Motor neuron (in vitro differentiated cells): Measurements from ENCODE around the gene IKZF4. TPM values are rescaled to one million over a fixed set of nuclear protein-coding genes. Genes with fewer than 3 reads are reported as not detected.

ENCODE experiments used
- ATAC-seq, 8 experiments: fragments of 200-7000 bp; cut with Tn5 transposase; replicated peaks in 6 of 8; 2 replicates each; pipeline ENCODE4 v1.8.0; 2021; ENCODE audit warnings: mild to moderate bottlenecking in 8 of 8, moderate library complexity in 8 of 8
- H3K27ac ChIP-seq, 2 donors: fragments of 250-450 bp; sonication (Bioruptor Pico); 2 replicates each; pipeline ENCODE4 v1.9.0; 2021; ENCODE audit warnings: antibody characterized with exemption in 2 of 2, mild to moderate bottlenecking in 2 of 2, moderate library complexity in 1 of 2
- H3K4me1 ChIP-seq, 2 donors: fragments of 250-450 bp; sonication (Bioruptor Pico); replicated peaks in 1 of 2; 2 replicates each; pipeline ENCODE4 v1.6.1; 2021; ENCODE audit warnings: antibody characterized with exemption in 2 of 2, mild to moderate bottlenecking in 2 of 2, moderate library complexity in 1 of 2
- H3K4me3 ChIP-seq, 5 donors: fragments of 250-450 bp; sonication (Bioruptor Pico); 2 replicates each; pipeline ENCODE4 v1.9.0; 2021; ENCODE audit warnings: antibody characterized with exemption in 5 of 5, mild to moderate bottlenecking in 5 of 5, moderate library complexity in 4 of 5
- WGBS, 10 experiments: fragments of 450-650 bp; shearing (Covaris generic); methylation state at CpG; one replicate each; pipeline ENCODE4 v1.0.0; 2022; 5-methylcytosine and 5-hydroxymethylcytosine counted together
- in situ Hi-C, 9 experiments: fragments of 400-800 bp; cut with MboI; loops; one replicate each; pipeline ENCODE4 v1.15.0; 2021; ENCODE audit warnings: low sequenced_read_pairs in 9 of 9, low pct_unique_long_range_greater_than_20kb in 2 of 9; ENCODE audit not compliant: unreplicated experiment in 9 of 9
- total RNA-seq, 8 experiments: library from RNA; unstranded; fragments of 300-600 nt; gene quantifications; 2 replicates each; pipeline versions ENCODE4 v1.2.3 to v1.2.4, GENCODE V29; 2022

Gene IKZF4
- total RNA-seq, 8 experiments from 2014 or later = 1.4 to 8.6 (median 6.4) TPM

GRCh38 chr12:56082382-56082781 is 61.5 kb downstream of the IKZF4 start:
- WGBS, 10 experiments = 80 to 83% methylated on average over 1 of the region's 2 CpGs; no CpG with 5 or more reads in 8 of the 10 experiments
- H3K4me3 ChIP-seq = no peak overlapping the region
- no peak for ATAC-seq
- in situ Hi-C loops = no loop called here
- peaks cover 4% of the 10 kb centered on the region in 2 donors for H3K4me1 ChIP-seq
- no peak overlapping the region for H3K27ac ChIP-seq

DNA sequence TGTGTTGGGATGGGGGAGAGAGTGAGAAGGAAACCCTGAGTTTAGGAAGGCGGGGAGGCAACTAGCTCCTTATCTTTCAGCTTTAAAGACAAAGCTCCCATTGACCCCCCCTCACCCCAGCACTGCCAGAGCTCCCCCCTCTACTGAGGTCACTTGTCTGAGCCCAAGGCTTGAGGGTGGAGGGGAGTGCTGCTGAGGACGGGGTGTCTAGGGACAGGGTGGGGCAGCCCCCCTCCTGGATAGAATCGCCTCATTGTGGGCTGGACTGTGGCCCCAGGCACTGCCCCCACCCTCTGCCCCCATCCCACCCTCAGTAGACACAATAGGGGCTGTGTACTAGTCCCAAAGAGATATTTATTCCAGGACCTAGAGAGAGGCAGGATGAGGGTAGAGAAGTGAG is 62.1 kb downstream of the IKZF4 start:
- no peak for ATAC-seq
- Histone ChIP-seq H3K4me3 (no peak overlapping the region), H3K27ac (no peak overlapping the region), H3K4me1 (peaks cover 4% of the 10 kb centered on the region in 2 donors)
- 0% methylated on average over 1 of the region's 3 CpGs; no CpG with 5 or more reads in 9 of the 10 experiments for WGBS, 10 experiments
- in situ Hi-C loops = no loop called here

DNA sequence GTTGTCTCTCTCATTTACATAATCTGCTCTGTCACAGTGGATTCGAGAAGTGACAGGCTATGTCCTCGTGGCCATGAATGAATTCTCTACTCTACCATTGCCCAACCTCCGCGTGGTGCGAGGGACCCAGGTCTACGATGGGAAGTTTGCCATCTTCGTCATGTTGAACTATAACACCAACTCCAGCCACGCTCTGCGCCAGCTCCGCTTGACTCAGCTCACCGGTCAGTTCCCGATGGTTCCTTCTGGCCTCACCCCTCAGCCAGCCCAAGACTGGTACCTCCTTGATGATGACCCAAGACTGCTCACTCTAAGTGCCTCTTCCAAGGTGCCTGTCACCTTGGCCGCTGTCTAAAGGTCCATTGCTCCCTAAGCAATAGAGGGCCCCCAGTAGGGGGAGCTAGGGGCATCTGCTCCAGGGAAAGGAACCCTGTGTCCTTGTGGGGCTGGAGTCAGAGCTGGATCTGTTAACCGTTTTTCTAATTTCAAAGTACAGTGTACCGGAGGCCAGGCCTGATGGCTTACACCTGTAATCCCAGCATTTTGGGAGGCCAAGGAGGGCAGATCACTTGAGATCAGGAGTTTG is 64.2 kb downstream of the IKZF4 start:
- no peak for ATAC-seq
- no peak overlapping the region for H3K27ac ChIP-seq
- in situ Hi-C loops = no loop called here

GRCh38 chr12:56086096-56086495 is 65.3 kb downstream of the IKZF4 start:
- WGBS, 10 experiments = 67 to 100% (median 86%) methylated on average over 1 to 3 of the region's 3 CpGs; no CpG with 5 or more reads in 6 of the 10 experiments
- Histone ChIP-seq H3K27ac (no peak overlapping the region), H3K4me3 (no peak overlapping the region), H3K4me1 (no peaks in the 10 kb centered on the region)
- ATAC-seq = no peak
- in situ Hi-C loops = no loop called here

More for the DNA sequence above, 64.2 kb downstream of the IKZF4 start:
- Histone ChIP-seq H3K4me1 (peaks cover 4% of the 10 kb centered on the region in 2 donors), H3K4me3 (no peak overlapping the region)
- 55 to 97% (median 82%) methylated on average over 2 to 10 of the region's 15 CpGs; no CpG with 5 or more reads in 2 of the 10 experiments for WGBS, 10 experiments

GRCh38 chr12:56086608-56087007 is 65.8 kb downstream of the IKZF4 start:
- no peak overlapping the region for H3K4me3 ChIP-seq
- no peak for ATAC-seq
- no peaks in the 10 kb centered on the region for H3K4me1 ChIP-seq
- in situ Hi-C loops = no loop called here
- WGBS, 10 experiments = 60 to 100% (median 83%) methylated on average over 1 to 4 of the region's 6 CpGs; no CpG with 5 or more reads in 3 of the 10 experiments
- H3K27ac ChIP-seq = no peak overlapping the region

GRCh38 chr12:56087220-56087619 is 66.4 kb downstream of the IKZF4 start:
- Histone ChIP-seq H3K27ac (no peak overlapping the region), H3K4me3 (no peak overlapping the region), H3K4me1 (no peaks in the 10 kb centered on the region)
- peak in 3 of 8 experiments; percentile 92 to 95 (median 92) for ATAC-seq
- in situ Hi-C loops = no loop called here
- 29 to 100% (median 86%) methylated on average over 1 to 4 of the region's 6 CpGs; no CpG with 5 or more reads in 6 of the 10 experiments for WGBS, 10 experiments

Other genes with a start within 250 kb of the IKZF4 start
- gene SARNP, start 203.3 kb upstream of the IKZF4 start, total RNA-seq = 100 to 1,000 TPM in 5 of 8 experiments, 10 to 100 TPM in 3; 81.9 to 148 (median 114) TPM
- 10 to 100 TPM; 13.1 to 42.0 (median 25.4) TPM for gene ORMDL2, start 203.0 kb upstream of the IKZF4 start, total RNA-seq
- gene DNAJC14, start 191.5 kb upstream of the IKZF4 start, total RNA-seq = 10 to 100 TPM; 22.0 to 41.1 (median 29.8) TPM
- 1 to 10 TPM in 5 of 8 experiments, under 1 TPM in 3; 0.16 to 3.8 (median 1.3) TPM for gene MMP19, start 178.1 kb upstream of the IKZF4 start, total RNA-seq
- 10 to 100 TPM; 20.1 to 44.4 (median 31.7) TPM for gene PYM1, start 93.1 kb upstream of the IKZF4 start, total RNA-seq
- 10 to 100 TPM in 4 of 8 experiments, 1 to 10 TPM in 4; 3.4 to 63.0 (median 9.2) TPM for gene DGKA, start 89.9 kb upstream of the IKZF4 start, total RNA-seq
- 10 to 100 TPM in 1 of 8 experiments, 1 to 10 TPM in 6, under 1 TPM in 1; 0.86 to 14.4 (median 1.7) TPM for gene PMEL, start 55.0 kb upstream of the IKZF4 start, total RNA-seq
- 10 to 100 TPM in 4 of 8 experiments, 1 to 10 TPM in 4; 6.0 to 43.0 (median 15.8) TPM for gene CDK2, start 54.2 kb upstream of the IKZF4 start, total RNA-seq
- gene RAB5B, start 47.0 kb upstream of the IKZF4 start, total RNA-seq = 10 to 100 TPM; 56.3 to 95.6 (median 76.0) TPM
- 10 to 100 TPM; 10.4 to 23.0 (median 17.0) TPM for gene SUOX, start 23.8 kb upstream of the IKZF4 start, total RNA-seq
- gene RPS26, start 20.9 kb downstream of the IKZF4 start, total RNA-seq = 1,000 to 10,000 TPM in 1 of 8 experiments, 100 to 1,000 TPM in 7; 282 to 1,536 (median 616) TPM
- gene ERBB3, start 59.1 kb downstream of the IKZF4 start, total RNA-seq = 1 to 10 TPM in 7 of 8 experiments, under 1 TPM in 1; 0.63 to 7.2 (median 2.1) TPM
- 100 to 1,000 TPM in 4 of 8 experiments, 10 to 100 TPM in 4; 60.8 to 254 (median 99.3) TPM for gene PA2G4, start 83.5 kb downstream of the IKZF4 start, total RNA-seq
- 1,000 to 10,000 TPM; 2,948 to 7,132 (median 5,415) TPM for gene RPL41, start 95.6 kb downstream of the IKZF4 start, total RNA-seq
- gene ZC3H10, start 97.2 kb downstream of the IKZF4 start, total RNA-seq = 10 to 100 TPM in 3 of 8 experiments, 1 to 10 TPM in 5; 5.8 to 11.7 (median 8.0) TPM
- 10 to 100 TPM; 13.4 to 54.6 (median 44.2) TPM for gene ESYT1, start 107.2 kb downstream of the IKZF4 start, total RNA-seq
- gene MYL6B, start 131.5 kb downstream of the IKZF4 start, total RNA-seq = 100 to 1,000 TPM in 5 of 8 experiments, 10 to 100 TPM in 3; 61.3 to 217 (median 142) TPM
- 1,000 to 10,000 TPM; 1,063 to 2,469 (median 1,244) TPM for gene MYL6, start 137.3 kb downstream of the IKZF4 start, total RNA-seq
- gene SMARCC2, start 168.4 kb downstream of the IKZF4 start, total RNA-seq = 100 to 1,000 TPM in 1 of 8 experiments, 10 to 100 TPM in 7; 18.1 to 110 (median 77.9) TPM
- gene RNF41, start 200.9 kb downstream of the IKZF4 start, total RNA-seq = 10 to 100 TPM; 28.9 to 62.1 (median 41.7) TPM
- gene NABP2, start 203.3 kb downstream of the IKZF4 start, total RNA-seq = 10 to 100 TPM; 22.1 to 61.7 (median 51.1) TPM
- gene SLC39A5, start 209.0 kb downstream of the IKZF4 start, total RNA-seq = 1 to 10 TPM in 3 of 8 experiments, under 1 TPM in 3, not detected in 2; 0.49 to 2.6 (median 1.1) TPM
- gene ANKRD52, start 237.3 kb downstream of the IKZF4 start, total RNA-seq = 10 to 100 TPM in 6 of 8 experiments, 1 to 10 TPM in 2; 5.3 to 30.7 (median 12.0) TPM
- gene COQ10A, start 245.9 kb downstream of the IKZF4 start, total RNA-seq = 10 to 100 TPM in 7 of 8 experiments, 1 to 10 TPM in 1; 6.8 to 17.4 (median 14.3) TPM